SU-DHL-6 (cell line): Measurements from ENCODE around the gene CYFIP2.
A peak's percentile ranks its signal among the peaks of the same experiment; 100 is the strongest.

ENCODE experiments used
- H2AFZ ChIP-seq: fragments of 200-600 bp; sonication (generic); 2 replicates; pipeline ENCODE4 v1.6.1; 2014; ENCODE audit warnings: low read depth, mild to moderate bottlenecking, moderate library complexity, mixed read lengths, antibody characterized with exemption, low read length; ENCODE audit not compliant: severe bottlenecking
- H3F3A ChIP-seq: fragments of 200-600 bp; shearing (Covaris generic); 2 replicates; pipeline ENCODE4 v1.6.0; 2016; ENCODE audit warnings: antibody characterized with exemption, mild to moderate bottlenecking; ENCODE audit not compliant: insufficient read depth
- H3K27ac ChIP-seq: fragments of 200-600 bp; sonication (generic); 2 replicates; pipeline ENCODE4 v1.5.1; 2016; ENCODE audit warnings: low read depth, mild to moderate bottlenecking, low read length, moderate library complexity, mixed read lengths
- H3K27me3 ChIP-seq: fragments of 200-600 bp; sonication (generic), shearing (Covaris generic); 2 replicates; pipeline ENCODE4 v1.6.0; 2014; ENCODE audit warnings: mild to moderate bottlenecking, low read length
- H3K36me3 ChIP-seq: fragments of 200-600 bp; sonication (generic); 2 replicates; pipeline ENCODE4 v1.6.1; 2014; ENCODE audit warnings: mild to moderate bottlenecking, low read length, mixed read lengths
- H3K4me2 ChIP-seq: fragments of 300-600, 200-600 bp; shearing (Covaris generic), sonication (generic); 2 replicates; pipeline ENCODE4 v1.6.0; 2014; ENCODE audit warnings: low read length, low read depth, mild to moderate bottlenecking; ENCODE audit not compliant: poor library complexity, severe bottlenecking
- H3K4me3 ChIP-seq: fragments of 200-600 bp; sonication (generic); 2 replicates; pipeline ENCODE4 v1.5.1; 2014; ENCODE audit warnings: antibody characterized with exemption, low read length, mild to moderate bottlenecking, mixed read lengths; ENCODE audit not compliant: insufficient read depth, poor library complexity, severe bottlenecking
- H3K79me2 ChIP-seq: fragments of 200-600 bp; sonication (generic); 2 replicates; pipeline ENCODE4 v1.6.1; 2014; ENCODE audit warnings: mild to moderate bottlenecking, low read length, moderate library complexity; ENCODE audit not compliant: insufficient read depth
- H3K9ac ChIP-seq: fragments of 200-600 bp; sonication (generic); 2 replicates; pipeline ENCODE4 v1.7.0; 2014; ENCODE audit warnings: mild to moderate bottlenecking, low read length
- H3K9me2 ChIP-seq: fragments of 200-600 bp; sonication (generic); replicated peaks from 2 replicates; pipeline ENCODE4 v1.6.1; 2014; ENCODE audit warnings: low read length; ENCODE audit not compliant: insufficient read depth
- H3K9me3 ChIP-seq: fragments of 200-600 bp; sonication (generic); 2 replicates; pipeline ENCODE4 v1.6.1; 2014; ENCODE audit warnings: low read length, mixed read lengths; ENCODE audit not compliant: insufficient read depth
- H4K20me1 ChIP-seq: fragments of 200-600 bp; sonication (generic); 2 replicates; pipeline ENCODE4 v1.6.1; 2014; ENCODE audit warnings: low read depth, mild to moderate bottlenecking, antibody characterized with exemption, low read length, moderate library complexity, mixed read lengths
- EZH2phosphoT487 ChIP-seq: fragments of 200-600 bp; sonication (generic), shearing (Covaris generic); conservative IDR thresholded peaks from 2 replicates; pipeline ENCODE4 v1.6.1; 2018; ENCODE audit warnings: mild to moderate bottlenecking, antibody characterized with exemption, low read length, moderate library complexity, mixed read lengths
- TF ChIP-seq, protein P1 (sequence below): fragments of 200-600 bp; sonication (generic); IDR thresholded peaks from one replicate; pipeline ENCODE4 v1.5.1; 2017; ENCODE audit warnings: antibody characterized with exemption, mild to moderate bottlenecking, low read length, moderate library complexity; ENCODE audit not compliant: insufficient read depth, poor library complexity, severe bottlenecking

CYFIP2 gene

DNA sequence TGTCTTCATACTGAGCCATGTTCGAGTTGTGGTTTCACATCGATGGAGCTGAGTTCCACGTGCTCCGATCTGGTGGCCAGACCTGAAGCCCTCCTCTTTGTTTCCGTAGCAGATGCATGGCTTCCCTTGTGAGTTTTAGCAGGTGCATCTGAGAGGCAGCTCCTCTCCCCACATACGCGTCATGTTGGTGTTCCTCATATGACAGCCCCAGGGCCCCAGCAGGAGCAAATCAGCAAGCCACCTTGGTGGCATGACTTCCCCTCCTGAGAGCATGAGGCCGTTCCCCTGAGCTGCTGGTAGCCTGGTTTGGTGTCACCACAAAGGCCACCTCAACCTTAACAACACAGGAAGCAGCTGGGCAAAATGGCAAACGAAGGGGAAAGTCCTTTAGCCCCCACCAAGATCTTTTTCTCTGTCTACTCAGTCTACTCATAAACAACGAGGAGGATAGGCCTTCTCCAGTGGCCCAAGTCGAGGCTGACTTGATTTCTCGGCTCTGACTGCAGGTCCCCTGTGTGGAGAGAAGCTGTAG, 5.9 kb downstream of the CYFIP2 start:
- Histone ChIP-seq H2AFZ (no peak overlapping the region), H3K4me2 (peak overlapping the region; percentile 91), H3K27me3 (no peaks in the 10 kb centered on the region), H3K9me2 (no peaks in the 10 kb centered on the region), H3F3A (peaks cover 71% of the 10 kb centered on the region), H3K27ac (peak overlapping the region; percentile 98), H3K9me3 (no peaks in the 10 kb centered on the region), H3K79me2 (peaks cover 95% of the 10 kb centered on the region), H3K36me3 (peaks cover 6% of the 10 kb centered on the region; the same call in 1 of the 2 replicates), H3K9ac (peak overlapping the region; percentile 89), H4K20me1 (0 out of 2 replicates have a peak, but pooled peaks cover 7% of the 10 kb centered on the region), H3K4me3 (peak overlapping the region; percentile 28)
- no peak for TF ChIP-seq EZH2phosphoT487
- TF ChIP-seq, protein P1, sequence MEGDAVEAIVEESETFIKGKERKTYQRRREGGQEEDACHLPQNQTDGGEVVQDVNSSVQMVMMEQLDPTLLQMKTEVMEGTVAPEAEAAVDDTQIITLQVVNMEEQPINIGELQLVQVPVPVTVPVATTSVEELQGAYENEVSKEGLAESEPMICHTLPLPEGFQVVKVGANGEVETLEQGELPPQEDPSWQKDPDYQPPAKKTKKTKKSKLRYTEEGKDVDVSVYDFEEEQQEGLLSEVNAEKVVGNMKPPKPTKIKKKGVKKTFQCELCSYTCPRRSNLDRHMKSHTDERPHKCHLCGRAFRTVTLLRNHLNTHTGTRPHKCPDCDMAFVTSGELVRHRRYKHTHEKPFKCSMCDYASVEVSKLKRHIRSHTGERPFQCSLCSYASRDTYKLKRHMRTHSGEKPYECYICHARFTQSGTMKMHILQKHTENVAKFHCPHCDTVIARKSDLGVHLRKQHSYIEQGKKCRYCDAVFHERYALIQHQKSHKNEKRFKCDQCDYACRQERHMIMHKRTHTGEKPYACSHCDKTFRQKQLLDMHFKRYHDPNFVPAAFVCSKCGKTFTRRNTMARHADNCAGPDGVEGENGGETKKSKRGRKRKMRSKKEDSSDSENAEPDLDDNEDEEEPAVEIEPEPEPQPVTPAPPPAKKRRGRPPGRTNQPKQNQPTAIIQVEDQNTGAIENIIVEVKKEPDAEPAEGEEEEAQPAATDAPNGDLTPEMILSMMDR, result no peak

DNA sequence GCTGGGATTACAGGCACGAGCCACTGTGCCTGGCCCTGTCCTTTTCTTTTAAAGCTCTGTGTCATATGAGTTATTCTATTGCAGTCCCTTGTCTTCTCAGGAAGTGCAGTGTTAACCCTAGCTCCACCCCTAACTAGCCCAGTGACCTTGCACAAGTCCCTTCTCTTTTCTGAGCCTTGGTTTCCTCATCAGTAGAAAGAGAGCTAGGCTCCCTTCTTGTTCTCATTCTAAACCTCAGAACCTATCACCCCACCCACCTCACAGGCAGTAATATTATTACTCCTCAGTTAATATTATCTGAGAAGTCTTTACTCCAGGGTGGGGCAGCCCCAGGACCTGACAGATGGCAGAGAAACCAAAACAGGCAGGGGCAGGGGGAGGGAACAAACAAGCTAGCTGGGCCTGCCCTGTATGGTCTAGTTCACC, 7.2 kb downstream of the CYFIP2 start:
- Histone ChIP-seq H3K9ac (peak overlapping the region; percentile 60), H3K4me2 (peak overlapping the region; percentile 90), H3F3A (peaks cover 67% of the 10 kb centered on the region), H3K27me3 (no peaks in the 10 kb centered on the region), H2AFZ (no peak overlapping the region), H3K4me3 (peak overlapping the region; percentile 28), H3K79me2 (peaks cover 95% of the 10 kb centered on the region), H3K9me2 (no peaks in the 10 kb centered on the region), H3K9me3 (no peaks in the 10 kb centered on the region), H4K20me1 (0 out of 2 replicates have a peak, but pooled peaks cover 7% of the 10 kb centered on the region), H3K36me3 (peaks cover 6% of the 10 kb centered on the region; the same call in 1 of the 2 replicates), H3K27ac (peak overlapping the region; percentile 98)
- TF ChIP-seq, protein P1, result no peak
- no peak for TF ChIP-seq EZH2phosphoT487

DNA sequence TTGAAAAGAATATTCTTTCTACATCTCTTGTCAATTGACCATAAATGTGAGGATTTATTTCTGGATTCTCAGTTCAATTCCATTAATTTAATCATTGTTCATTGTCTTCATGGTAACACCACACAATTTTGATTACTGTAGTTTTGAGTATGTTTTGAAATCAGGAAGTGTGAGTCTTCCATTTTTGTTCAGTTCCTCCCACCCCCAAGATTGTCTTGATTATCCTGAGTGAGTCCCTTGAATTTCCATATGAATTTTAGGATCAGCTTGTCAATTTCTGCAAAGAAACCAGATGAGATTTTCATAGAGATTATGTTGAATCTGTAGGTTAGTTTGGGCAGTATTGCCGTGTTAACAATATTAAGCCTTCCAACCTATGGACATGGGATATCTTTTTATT, 9.5 kb downstream of the CYFIP2 start:
- Histone ChIP-seq H3K9me2 (no peaks in the 10 kb centered on the region), H3K36me3 (peaks cover 6% of the 10 kb centered on the region; the same call in 1 of the 2 replicates), H2AFZ (no peak overlapping the region), H3K27me3 (no peaks in the 10 kb centered on the region), H3K9me3 (no peaks in the 10 kb centered on the region), H3K27ac (peak overlapping the region; percentile 56; the same call in 1 of the 2 replicates), H3K79me2 (peaks cover 95% of the 10 kb centered on the region), H3K4me2 (peak overlapping the region; percentile 27), H4K20me1 (0 out of 2 replicates have a peak, but pooled peaks cover 7% of the 10 kb centered on the region), H3K4me3 (no peak overlapping the region), H3K9ac (no peak overlapping the region), H3F3A (peaks cover 60% of the 10 kb centered on the region)
- TF ChIP-seq, protein P1, result no peak
- no peak for TF ChIP-seq EZH2phosphoT487
